ENCODE measurements around the gene SNX20. TPM values are rescaled to one million over a fixed set of nuclear protein-coding genes. Genes with fewer than 3 reads are reported as not detected.

The SNX20 gene
- total RNA-seq, 2 donors from 2014 or later, result 0.86 to 1.6 TPM

- H3K4me3 ChIP-seq, result peak within 1 kb of the TSS; percentile 43
- H3K9ac ChIP-seq (ENCODE audit: low read depth in 2 of 2, low read length in 2 of 2), result peak within 1 kb of the TSS; percentile 8 to 48
- no peaks in the 10 kb centered on the region for H3K36me3 ChIP-seq
- TF ChIP-seq CTCF (IDR thresholded peaks at IDR 0.05), result no peak
- no peaks in the 10 kb centered on the region for H3K9me3 ChIP-seq
- no peak within 1 kb of the TSS for H3K27ac ChIP-seq
- DNase-seq, result no peak
- no peaks in the 10 kb centered on the region for H3K27me3 ChIP-seq
- intact Hi-C loops (cut with DNase I), result no loop called here
- peaks cover 12% of the 10 kb centered on the region for H3K4me1 ChIP-seq
Observed at GRCh38 chr16:50692999-50693781, 12.1 kb upstream of the SNX20 start, which contains the start of gene NOD2. Gene NOD2, plus strand, starts transcription at chr16:50693606. Its CDS starts 5,890 bp downstream, at chr16:50699496.

DNA sequence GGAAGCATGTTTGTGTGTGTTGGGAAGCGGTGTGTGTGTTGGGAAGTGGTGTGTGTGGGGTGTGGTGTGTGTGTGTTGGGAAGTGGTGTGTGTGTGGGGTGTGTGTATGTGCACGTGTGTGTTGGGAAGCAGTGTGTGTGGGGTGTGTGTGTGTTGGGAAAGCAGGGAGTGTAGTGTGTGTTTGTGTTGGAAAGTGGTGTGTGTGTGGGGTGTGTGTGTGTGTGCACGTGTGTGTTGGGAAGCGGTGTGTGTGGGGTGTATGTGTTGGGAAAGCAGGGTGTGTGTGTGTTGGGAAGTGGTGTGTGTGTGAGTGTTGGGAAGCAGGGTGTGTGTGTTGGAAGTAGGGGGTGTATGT lies 11.5 kb upstream of the SNX20 start:
- Histone ChIP-seq H3K27ac (no peak overlapping the region), H3K36me3 (no peaks in the 10 kb centered on the region), H3K27me3 (no peaks in the 10 kb centered on the region), H3K9me3 (no peaks in the 10 kb centered on the region), H3K4me3 (no peak overlapping the region), H3K9ac (ENCODE audit: low read depth in 2 of 2, low read length in 2 of 2) (no peak overlapping the region), H3K4me1 (peaks cover 12% of the 10 kb centered on the region)
- TF ChIP-seq CTCF (IDR thresholded peaks at IDR 0.05), result no peak
- intact Hi-C loops (cut with DNase I), result no loop called here
- no peak for DNase-seq

- Histone ChIP-seq H3K4me1 (no peaks in the 10 kb centered on the region), H3K9ac (ENCODE audit: low read depth in 2 of 2, low read length in 2 of 2) (no peak overlapping the region), H3K4me3 (no peak overlapping the region), H3K27me3 (no peaks in the 10 kb centered on the region), H3K27ac (no peak overlapping the region), H3K9me3 (no peaks in the 10 kb centered on the region), H3K36me3 (no peaks in the 10 kb centered on the region)
- intact Hi-C loops (cut with DNase I), result no loop called here
- TF ChIP-seq CTCF (IDR thresholded peaks at IDR 0.05), result no peak
- no peak for DNase-seq
Observed at GRCh38 chr16:50690177-50690576, 9.1 kb upstream of the SNX20 start.

DNA sequence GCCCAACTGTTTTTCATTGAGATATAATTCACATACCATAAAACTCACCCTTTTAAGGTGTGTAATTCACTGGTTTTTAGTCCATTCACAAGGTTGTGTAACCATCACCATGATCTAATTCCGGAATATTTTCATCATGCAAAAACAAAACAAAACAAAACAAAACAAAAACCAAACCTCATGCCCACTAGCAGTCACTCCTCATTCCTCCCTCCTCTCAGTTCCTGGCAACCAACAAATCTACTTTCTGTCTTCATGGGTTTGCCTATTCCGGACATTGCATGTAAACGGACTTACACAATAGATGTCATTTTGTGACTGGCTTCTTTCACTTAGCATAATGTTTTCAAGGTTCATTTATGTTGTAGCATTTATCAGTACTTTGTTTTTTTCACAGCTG lies 7.8 kb upstream of the SNX20 start:
- H3K4me1 ChIP-seq, result no peaks in the 10 kb centered on the region
- no peak overlapping the region for H3K9ac ChIP-seq (ENCODE audit: low read depth in 2 of 2, low read length in 2 of 2)
- H3K9me3 ChIP-seq, result no peaks in the 10 kb centered on the region
- H3K4me3 ChIP-seq, result no peak overlapping the region
- DNase-seq, result no peak
- no peaks in the 10 kb centered on the region for H3K27me3 ChIP-seq
- no peak overlapping the region for H3K27ac ChIP-seq
- TF ChIP-seq CTCF (IDR thresholded peaks at IDR 0.05), result no peak
- intact Hi-C loops (cut with DNase I), result no loop called here
- H3K36me3 ChIP-seq, result no peaks in the 10 kb centered on the region

DNA sequence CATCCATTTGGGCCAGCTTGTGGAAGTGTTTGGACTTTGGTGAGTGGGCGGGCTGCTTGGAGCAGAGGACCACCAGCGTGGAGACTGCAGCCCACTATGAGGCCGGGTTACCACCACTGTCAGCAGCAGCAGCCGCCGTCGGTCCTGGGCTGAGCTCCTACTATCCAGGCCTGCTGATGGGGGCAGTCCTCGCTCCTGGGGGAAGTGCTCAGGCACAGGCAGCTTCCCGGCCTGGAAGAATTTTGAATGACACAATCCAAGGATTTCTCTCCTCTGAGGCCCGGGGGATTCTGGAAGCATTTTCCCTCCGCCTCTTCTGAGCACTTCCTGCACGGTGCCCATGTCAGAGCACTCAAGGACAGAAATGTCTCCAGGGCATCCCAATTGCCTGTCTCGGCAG lies 7.0 kb upstream of the SNX20 start:
- H3K4me3 ChIP-seq, result no peak overlapping the region
- intact Hi-C loops (cut with DNase I), result no loop called here
- DNase-seq, result no peak
- no peaks in the 10 kb centered on the region for H3K27me3 ChIP-seq
- H3K9ac ChIP-seq (ENCODE audit: low read depth in 2 of 2, low read length in 2 of 2), result no peak overlapping the region
- no peak overlapping the region for H3K27ac ChIP-seq
- H3K4me1 ChIP-seq, result no peaks in the 10 kb centered on the region
- H3K36me3 ChIP-seq, result no peaks in the 10 kb centered on the region
- no peaks in the 10 kb centered on the region for H3K9me3 ChIP-seq
- no peak for TF ChIP-seq CTCF (IDR thresholded peaks at IDR 0.05)

All from colonic mucosa (tissue), 4 donors.